GM18867 (cell line): ENCODE measurements around the gene BBOX1.

Experiments used
- ATAC-seq: cut with Tn5 transposase; IDR thresholded peaks from one replicate; pipeline ENCODE4 v1.9.1; 2021; ENCODE audit warnings: mild to moderate bottlenecking, moderate library complexity; ENCODE audit not compliant: unreplicated experiment

Gene BBOX1

GRCh38 chr11:27024865-27025264 lies 15.8 kb upstream of the BBOX1 start:
- no peak for ATAC-seq

DNA sequence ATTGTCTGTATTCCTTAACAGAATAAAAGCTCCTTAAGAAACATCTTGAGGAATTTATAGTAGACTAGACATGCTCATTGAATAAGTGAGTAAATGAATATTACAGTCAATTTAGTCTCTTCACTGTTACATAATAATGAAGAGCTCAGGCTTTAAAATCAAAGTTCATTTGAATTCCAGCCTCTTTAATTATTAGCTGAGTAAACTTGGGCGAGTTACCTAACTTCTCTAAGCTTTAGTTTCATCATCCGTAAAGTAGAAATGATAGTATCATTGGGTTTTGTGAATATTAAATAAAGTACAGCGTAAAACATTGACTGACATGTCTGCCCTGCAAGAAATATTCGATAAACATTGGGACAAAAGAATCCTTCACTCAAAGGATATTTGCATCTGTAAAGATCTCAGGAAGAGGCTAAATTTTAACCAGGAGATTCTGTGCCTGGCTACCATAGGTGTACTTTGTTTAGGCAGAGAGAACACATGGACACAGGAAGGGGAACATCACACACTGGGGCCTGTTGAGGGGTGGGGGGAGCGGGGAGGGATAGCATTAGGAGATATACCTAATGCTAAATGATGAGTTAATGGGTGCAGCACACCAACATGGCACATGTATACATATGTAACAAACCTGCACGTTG lies 15.2 kb upstream of the BBOX1 start:
- no peak for ATAC-seq

DNA sequence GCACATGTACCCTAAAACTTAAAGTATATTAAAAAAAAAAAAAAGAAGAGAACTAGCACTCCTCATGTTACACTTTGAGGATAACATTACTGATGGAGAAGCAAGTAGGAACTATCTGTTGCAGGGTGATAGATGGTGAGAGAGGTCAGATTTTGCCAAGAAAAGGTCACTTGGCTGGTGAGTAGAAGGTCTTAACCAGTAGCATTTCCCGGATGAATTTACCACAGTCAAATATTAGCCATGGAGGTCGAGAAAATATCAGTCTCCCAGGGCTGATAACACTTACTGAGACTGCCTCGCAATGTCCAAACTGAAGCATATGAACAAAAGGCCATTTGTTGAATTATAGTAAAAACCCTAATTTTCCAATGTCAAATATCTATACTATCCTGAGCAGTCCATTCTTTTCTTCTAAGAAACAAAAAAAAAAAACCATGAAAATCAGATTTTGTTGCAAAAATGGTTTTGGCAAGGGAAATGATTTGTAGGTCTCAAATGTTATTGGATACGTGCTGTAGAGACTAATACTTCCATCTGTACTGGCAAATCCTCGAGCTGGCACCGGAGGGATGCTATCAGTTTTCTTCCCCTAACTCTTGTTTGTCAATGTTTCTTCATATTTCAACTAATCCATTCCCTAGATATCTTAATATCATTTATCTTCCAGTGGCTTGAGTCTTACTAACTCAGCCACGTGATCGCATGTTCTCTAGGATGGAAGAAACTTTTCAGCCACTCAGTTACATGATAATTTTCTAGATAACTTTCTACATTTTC lies 14.5 kb upstream of the BBOX1 start:
- no peak for ATAC-seq

DNA sequence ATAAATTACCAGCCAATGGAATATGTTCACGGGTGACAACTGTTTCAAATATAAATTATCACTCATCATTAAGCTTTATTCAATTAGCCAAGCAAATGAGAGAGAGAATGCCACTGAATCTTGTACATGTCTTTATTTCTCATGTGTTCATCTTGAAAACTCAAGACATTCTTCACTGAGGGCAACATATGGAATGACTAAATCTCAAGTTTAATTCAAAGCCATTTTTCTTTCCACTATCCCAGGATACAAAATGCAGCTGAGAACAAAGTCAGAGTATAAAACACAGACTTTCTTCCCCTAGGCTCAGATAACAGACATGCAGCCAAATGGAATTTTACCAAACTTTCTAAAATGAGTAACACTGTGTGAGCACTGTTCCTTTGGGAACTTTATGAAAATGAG lies 12.1 kb upstream of the BBOX1 start:
- no peak for ATAC-seq

GRCh38 chr11:27029966-27030365 lies 10.6 kb upstream of the BBOX1 start:
- no peak for ATAC-seq

GRCh38 chr11:27031754-27032153 lies 8.9 kb upstream of the BBOX1 start:
- ATAC-seq: no peak

GRCh38 chr11:27039873-27040272 lies 742 bp upstream of the BBOX1 start:
- ATAC-seq: no peak

DNA sequence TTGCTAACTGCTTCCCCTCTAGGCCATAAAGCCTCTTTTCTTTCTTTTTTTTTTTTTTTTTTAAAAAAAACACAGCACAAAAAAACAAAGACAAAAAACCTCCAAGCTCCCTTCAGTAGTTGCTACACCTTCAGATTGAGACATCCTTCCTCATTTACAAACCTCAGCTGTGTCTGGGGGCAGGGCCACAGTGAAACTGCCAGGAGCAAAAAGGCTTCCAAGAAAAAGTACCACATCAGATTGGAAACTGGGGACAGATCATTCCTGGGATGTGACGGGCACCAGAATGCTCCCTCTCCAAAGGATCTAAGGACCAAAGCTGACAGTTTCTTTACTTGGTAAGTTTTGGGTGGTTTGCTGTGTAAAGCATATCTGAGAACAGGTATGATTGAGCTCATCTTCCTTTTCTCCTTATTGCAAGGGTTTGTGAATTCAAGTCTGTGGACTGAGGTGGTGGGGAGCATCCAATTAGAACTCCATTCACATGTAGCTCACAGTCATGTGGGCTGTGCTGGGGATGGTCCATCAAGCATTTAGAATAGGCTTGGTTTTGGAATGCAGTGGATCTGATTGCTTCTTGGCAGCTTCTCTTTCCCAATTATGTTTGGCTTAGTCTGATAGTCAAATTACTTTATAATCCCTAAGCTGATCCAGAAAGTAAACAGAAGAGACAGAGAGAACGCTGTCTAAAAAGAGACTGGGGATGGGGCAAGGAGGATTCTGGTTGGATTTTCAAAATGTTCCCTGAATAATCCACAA lies 705 bp downstream of the BBOX1 start:
- no peak for ATAC-seq

GRCh38 chr11:27046956-27047355 lies 6.3 kb downstream of the BBOX1 start:
- ATAC-seq: no peak

GRCh38 chr11:27052668-27053067 lies 12.1 kb downstream of the BBOX1 start:
- ATAC-seq: no peak

- ATAC-seq: no peak
These were observed 14.6 kb downstream of the BBOX1 start for GRCh38 chr11:27055065-27055682.

DNA sequence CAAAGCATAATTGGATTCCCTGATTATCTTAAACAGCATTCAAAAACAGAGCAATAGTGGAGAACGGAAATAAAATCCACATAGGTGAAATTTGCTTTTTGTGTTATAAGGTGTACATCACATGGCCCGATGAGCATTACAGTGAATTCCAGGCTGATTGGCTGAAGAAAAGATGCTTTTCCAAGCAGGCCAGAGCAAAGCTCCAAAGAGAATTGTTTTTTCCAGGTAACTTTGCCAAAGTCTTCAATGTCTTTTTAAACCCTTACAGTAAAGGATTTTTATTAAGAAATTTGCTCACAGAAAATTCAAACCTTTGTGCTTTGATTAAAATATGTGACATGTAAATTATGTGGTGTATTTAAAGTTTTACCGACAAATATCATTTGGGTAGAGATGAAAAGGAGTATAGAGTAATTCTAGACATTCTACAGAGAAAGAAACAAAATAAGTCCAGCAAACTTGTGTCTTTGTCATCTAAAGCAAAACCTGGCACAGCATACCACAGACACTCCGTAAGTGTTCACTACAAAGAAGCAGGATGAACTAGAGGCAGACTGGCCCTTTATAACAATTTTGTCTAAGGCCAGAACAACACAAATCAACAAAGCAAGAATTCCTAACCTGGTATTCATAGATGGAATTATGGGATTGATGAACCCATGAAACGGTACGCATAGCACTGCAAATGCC lies 16.6 kb downstream of the BBOX1 start:
- ATAC-seq: no peak

- ATAC-seq: no peak
These were observed 17.8 kb downstream of the BBOX1 start for GRCh38 chr11:27058456-27058855.

DNA sequence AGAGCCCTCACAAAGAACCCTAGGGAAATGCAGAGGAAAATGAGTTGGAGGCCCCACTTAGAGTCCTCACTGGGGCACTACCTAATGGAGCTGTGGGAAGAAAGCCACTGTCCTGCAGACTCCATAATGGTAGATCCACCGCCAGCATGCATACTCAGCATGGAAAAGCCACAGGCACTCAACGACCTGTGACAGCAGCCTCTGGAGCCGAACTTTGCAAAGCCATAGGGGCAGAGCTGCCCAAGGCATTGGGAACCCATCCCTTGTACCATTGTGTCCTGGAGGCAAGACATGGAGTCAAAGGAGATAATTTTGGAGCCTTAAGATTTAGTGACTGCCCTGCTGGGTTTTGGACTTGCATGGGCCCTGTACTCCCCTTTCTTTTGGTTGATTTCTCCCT lies 18.8 kb downstream of the BBOX1 start:
- no peak for ATAC-seq

DNA sequence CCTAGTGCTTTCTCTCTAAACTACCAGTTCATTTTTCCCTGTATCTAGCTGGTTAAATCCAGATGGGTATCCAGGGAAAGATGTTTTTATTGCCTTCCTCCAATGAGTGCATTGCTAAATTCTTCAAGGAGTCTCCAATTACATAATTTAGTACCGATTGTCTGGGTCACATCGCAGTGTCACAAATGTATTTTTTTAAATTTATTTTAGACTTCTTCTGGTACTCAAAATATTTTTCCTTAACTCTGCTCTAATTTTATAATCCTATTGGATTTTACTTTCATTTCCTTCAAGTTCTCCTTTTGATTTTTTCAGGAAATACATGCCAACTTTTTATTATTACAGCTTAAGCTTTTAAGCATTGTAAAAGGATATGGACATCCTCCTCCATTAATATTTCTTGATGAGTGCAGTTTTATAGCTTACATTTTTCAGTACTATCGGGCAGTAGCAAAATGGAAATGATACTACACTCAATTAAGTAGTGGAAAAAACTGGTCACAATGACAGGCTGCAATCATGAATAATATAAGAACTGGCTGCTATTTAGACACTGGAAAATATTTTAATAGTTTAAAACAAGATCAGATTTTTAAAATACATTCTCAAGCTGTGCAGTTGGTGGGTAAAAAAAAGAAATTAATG lies 20.3 kb downstream of the BBOX1 start:
- no peak for ATAC-seq

DNA sequence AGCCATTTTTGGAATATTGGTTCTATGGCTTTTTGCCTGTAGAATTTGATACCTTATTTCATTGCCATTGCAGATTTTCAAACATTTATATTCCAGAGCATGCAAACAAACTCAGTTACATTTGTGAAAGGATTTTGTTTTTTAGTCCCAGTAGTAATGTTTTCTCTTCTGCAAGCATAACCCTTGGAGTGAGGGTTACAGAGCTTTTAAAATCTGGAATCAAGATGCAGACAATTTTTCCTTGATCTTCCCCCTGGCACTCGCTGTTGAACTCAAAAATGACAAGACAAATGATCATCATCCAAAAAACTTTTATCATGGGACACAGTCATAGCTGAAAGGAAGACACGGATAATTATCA lies 20.8 kb downstream of the BBOX1 start:
- no peak for ATAC-seq

DNA sequence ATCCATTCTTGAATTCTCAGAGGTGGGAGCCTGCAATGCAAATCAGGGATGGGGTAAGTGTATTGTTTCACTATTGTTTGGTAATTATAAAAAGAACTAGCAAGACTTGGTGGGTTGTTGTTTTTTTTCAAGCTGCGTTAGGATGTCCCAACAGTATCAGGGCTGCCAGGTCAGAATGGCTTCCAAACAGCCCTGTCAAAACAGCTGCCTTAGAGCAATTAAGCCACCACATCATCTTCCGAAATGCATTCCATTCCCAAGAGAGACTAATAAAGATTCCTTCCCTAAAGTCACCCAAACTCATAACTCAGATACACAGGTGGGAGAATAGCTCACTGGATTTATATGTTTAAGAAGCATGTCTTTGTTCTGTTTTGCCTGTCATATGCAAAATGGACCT lies 23.5 kb downstream of the BBOX1 start:
- no peak for ATAC-seq

- no peak for ATAC-seq
These were observed 34.6 kb downstream of the BBOX1 start for GRCh38 chr11:27075192-27075591.

DNA sequence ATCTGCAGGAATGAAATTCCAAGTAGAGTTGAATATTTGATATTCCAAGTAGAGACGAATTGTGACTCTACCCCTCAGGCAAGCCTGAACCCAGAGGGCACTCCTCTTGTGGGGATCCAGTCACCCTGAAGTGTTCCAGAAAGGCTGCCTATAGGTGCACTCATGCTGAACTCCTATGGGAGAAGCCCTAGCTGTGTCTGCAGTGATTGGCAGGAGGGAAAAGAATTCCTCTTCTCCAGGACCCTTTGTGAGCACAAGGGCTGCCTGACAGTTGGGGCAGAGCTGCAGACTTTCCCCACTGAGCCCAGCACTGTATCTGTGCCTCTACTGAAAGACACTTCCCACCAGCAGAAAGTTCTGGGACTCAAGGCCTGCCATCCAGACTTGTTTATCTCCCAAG lies 35.0 kb downstream of the BBOX1 start:
- no peak for ATAC-seq

GRCh38 chr11:27076121-27076589 lies 35.5 kb downstream of the BBOX1 start:
- no peak for ATAC-seq
